HUES6 (cell line): ENCODE measurements around the gene ZNF674.

Experiments used
- H3K27ac ChIP-seq: 2 replicates; pipeline ENCODE4 v1.7.0; 2013; ENCODE audit warnings: low read depth, mild to moderate bottlenecking, low read length, inconsistent platforms
- H3K27me3 ChIP-seq: 2 replicates; pipeline ENCODE4 v1.6.1; 2013; ENCODE audit warnings: low read length; ENCODE audit not compliant: control insufficient read depth, insufficient read depth
- H3K36me3 ChIP-seq: 2 replicates; pipeline ENCODE4 v1.6.1; 2013; ENCODE audit warnings: low read length; ENCODE audit not compliant: control insufficient read depth, insufficient read depth
- H3K4me1 ChIP-seq: 2 replicates; pipeline ENCODE4 v1.6.1; 2013; ENCODE audit warnings: low read length; ENCODE audit not compliant: control insufficient read depth, insufficient read depth
- H3K4me3 ChIP-seq: 2 replicates; pipeline ENCODE4 v1.5.1; 2013; ENCODE audit warnings: low read depth, low read length
- H3K9ac ChIP-seq: one replicate; pipeline ENCODE4 v1.6.1; 2013; ENCODE audit warnings: mild to moderate bottlenecking, low read length
- H3K9me3 ChIP-seq: 2 replicates; pipeline ENCODE4 v1.6.1; 2013; ENCODE audit warnings: low read depth, low read length; ENCODE audit not compliant: control insufficient read depth, insufficient read depth

ZNF674 gene

DNA sequence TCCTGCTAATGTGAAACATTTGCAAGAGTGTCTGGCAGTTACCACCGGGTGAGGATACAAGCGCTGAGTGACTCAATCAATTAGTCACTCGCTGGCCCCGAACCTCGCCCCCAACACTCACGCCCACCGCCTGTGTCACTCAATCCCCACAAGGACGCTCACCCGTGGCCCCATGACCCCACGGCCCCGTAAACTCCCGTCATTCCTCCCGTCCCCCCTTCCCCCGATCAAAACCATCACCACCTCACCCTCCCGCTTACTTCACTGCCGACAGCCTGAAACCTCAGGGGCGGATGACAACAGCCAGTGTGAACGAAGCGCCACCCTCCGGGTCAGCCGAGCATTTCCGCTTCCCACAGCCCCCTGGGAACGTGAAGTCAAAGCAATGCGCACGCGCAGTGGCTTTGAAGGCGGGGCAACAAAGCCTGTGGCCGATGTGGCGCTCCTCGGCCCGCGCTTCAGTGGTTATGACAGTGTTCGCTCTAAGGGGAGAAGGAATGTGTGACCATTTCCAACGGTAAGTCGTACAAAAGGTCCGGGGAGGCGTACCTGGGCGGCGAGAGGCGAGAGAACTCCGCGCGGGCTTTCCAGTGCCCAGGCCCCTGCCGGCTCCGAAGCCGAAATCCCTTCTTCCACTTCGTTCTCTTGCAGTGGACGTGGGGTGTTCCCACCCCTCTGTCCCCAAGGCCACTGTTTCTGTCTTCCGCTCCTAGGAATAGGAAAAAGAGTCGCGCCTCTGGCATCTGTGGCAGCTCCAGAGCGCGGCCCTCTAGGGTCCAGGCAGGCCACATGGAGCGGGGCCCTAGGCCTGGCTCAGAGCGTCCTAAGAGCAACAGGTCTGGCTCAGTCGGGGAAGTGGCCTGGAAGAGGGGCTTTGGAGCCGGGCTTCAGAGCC is at the start of gene ZNF674:
Gene ZNF674 (minus strand): TSS at position 311 of the 895 bp plus-strand sequence. CDS start 3,334 bp downstream, outside the sequence.
- H3K4me1 ChIP-seq, result peaks cover 24% of the 10 kb centered on the region; the same call in 1 of the 2 replicates
- peaks cover 31% of the 10 kb centered on the region for H3K36me3 ChIP-seq
- H3K27ac ChIP-seq, result peak within 1 kb of the TSS; percentile 88
- H3K9ac ChIP-seq, result peak within 1 kb of the TSS; percentile 94
- H3K27me3 ChIP-seq, result no peaks in the 10 kb centered on the region
- H3K9me3 ChIP-seq, result peaks cover 13% of the 10 kb centered on the region
- peak within 1 kb of the TSS; percentile 74 for H3K4me3 ChIP-seq

DNA sequence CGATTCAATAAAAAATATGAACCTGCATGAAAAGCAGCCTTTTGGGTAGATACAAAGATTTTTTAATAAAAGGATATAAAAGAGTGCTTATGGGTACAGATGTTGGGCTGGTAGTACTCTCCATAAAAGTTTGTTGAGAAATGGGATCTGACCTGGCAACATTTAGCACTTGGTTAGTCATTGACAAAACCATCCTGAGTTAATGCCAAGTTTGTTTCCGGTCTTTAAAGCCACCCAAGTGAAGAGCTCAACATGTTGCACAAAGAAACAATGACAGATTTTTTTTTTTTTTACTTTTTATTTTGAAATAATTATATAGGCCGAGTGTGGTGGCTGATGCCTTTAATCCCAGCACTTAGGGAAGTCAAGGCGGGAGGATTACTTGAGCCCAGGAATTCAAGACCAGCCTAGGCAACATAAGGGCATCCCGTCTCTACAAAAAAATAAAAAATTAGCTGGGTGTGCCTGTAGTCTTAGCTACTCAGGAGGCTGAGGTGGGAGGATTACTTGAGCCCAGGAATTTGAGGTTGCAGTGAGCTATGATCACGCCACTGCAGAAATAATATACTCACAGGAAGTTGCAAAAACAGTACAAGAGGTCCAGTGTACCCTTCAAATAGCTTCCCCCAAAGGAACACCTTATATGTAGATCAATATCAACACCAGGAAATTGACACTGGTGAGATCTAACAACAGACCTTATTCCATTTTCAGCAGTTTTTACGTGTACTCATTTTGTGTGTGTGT is 44.9 kb upstream of the ZNF674 start:
- Histone ChIP-seq H3K4me1 (peaks cover 25% of the 10 kb centered on the region), H3K27ac (no peak overlapping the region), H3K27me3 (no peaks in the 10 kb centered on the region), H3K9me3 (no peaks in the 10 kb centered on the region), H3K9ac (no peak overlapping the region), H3K4me3 (no peak overlapping the region), H3K36me3 (no peaks in the 10 kb centered on the region)

DNA sequence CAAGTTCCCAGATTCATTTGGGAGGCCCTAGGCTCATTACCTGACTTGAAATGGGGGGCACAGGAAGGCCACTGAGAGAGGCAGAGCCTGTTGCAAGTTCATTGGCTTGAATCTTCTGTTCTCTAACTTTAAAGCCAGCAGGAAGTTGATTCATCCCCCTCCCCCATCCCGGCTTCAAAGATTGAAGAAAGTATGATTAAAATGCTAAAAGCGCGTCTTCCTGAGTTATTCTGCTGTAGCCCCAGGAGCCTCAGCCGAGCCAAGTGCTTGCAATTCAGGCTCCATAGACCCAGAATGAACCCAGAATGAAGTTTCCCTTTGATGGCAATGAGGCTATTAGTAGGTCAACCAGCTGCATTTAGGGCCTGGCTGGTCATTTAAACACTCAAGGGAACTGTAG is 43.0 kb upstream of the ZNF674 start:
- Histone ChIP-seq H3K4me1 (peaks cover 31% of the 10 kb centered on the region), H3K9me3 (no peaks in the 10 kb centered on the region), H3K4me3 (peak overlapping the region; percentile 35), H3K36me3 (no peaks in the 10 kb centered on the region), H3K27me3 (no peaks in the 10 kb centered on the region), H3K9ac (peak overlapping the region; percentile 53), H3K27ac (peak overlapping the region; percentile 43; the same call in 1 of the 2 replicates)

- H3K9ac ChIP-seq, result peak overlapping the region; percentile 53
- peak overlapping the region; percentile 43; the same call in 1 of the 2 replicates for H3K27ac ChIP-seq
- H3K9me3 ChIP-seq, result no peaks in the 10 kb centered on the region
- H3K4me3 ChIP-seq, result peak overlapping the region; percentile 35
- peaks cover 36% of the 10 kb centered on the region for H3K4me1 ChIP-seq
- no peaks in the 10 kb centered on the region for H3K36me3 ChIP-seq
- H3K27me3 ChIP-seq, result no peaks in the 10 kb centered on the region
Observed at GRCh38 chrX:46587753-46588171, 42.5 kb upstream of the ZNF674 start.

GRCh38 chrX:46587158-46587557 is 41.9 kb upstream of the ZNF674 start:
- H3K4me1 ChIP-seq, result peaks cover 42% of the 10 kb centered on the region
- peak overlapping the region; percentile 43; the same call in 1 of the 2 replicates for H3K27ac ChIP-seq
- H3K4me3 ChIP-seq, result no peak overlapping the region
- H3K9me3 ChIP-seq, result no peaks in the 10 kb centered on the region
- H3K27me3 ChIP-seq, result no peaks in the 10 kb centered on the region
- no peaks in the 10 kb centered on the region for H3K36me3 ChIP-seq
- no peak overlapping the region for H3K9ac ChIP-seq

DNA sequence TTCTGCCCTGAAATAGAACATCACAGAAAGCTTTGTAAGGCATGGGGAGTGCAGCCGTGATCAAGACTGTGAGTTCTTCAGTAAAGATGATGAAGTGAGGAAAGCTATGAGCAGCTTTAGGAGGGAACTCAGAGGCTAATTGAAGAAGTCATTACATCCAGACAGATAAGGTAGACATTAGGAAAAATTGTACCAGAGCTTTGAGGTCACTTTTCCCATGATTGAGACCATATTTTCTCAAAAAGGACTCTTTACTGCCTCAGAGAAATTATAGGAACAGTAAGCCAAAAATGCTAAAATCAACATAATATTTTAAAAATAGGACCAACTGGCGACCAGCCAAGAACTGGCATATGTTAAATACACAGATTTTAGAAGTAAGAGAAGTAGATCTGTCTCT is 39.5 kb upstream of the ZNF674 start:
- no peak overlapping the region for H3K9ac ChIP-seq
- peaks cover 3% of the 10 kb centered on the region; the same call in 1 of the 2 replicates for H3K36me3 ChIP-seq
- H3K4me3 ChIP-seq, result no peak overlapping the region
- no peaks in the 10 kb centered on the region for H3K27me3 ChIP-seq
- no peak overlapping the region for H3K27ac ChIP-seq
- no peaks in the 10 kb centered on the region for H3K9me3 ChIP-seq
- H3K4me1 ChIP-seq, result peaks cover 44% of the 10 kb centered on the region

DNA sequence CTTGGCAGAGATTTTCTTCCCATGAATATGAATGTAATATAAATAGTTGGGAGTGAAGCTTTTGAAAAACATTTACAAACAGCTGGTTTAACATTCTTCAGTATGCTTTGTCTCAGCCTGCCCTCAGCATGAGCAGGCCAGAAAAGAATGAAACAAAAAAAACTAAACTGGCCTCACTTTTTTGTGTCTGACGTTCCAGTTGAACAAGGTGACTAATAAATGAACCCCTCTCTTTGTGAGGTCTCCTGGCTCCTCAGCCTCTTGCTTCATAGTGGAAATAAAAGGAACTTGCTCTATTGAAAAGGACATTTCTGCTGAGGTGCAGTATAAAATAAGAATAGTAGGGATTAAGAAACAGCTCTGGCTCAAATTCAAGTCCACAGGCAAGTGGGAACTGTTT is 37.7 kb upstream of the ZNF674 start:
- Histone ChIP-seq H3K4me1 (peaks cover 40% of the 10 kb centered on the region), H3K36me3 (peaks cover 11% of the 10 kb centered on the region; the same call in 1 of the 2 replicates), H3K27ac (peak overlapping the region; percentile 22; the same call in 1 of the 2 replicates), H3K9ac (no peak overlapping the region), H3K4me3 (no peak overlapping the region), H3K9me3 (no peaks in the 10 kb centered on the region), H3K27me3 (no peaks in the 10 kb centered on the region)

DNA sequence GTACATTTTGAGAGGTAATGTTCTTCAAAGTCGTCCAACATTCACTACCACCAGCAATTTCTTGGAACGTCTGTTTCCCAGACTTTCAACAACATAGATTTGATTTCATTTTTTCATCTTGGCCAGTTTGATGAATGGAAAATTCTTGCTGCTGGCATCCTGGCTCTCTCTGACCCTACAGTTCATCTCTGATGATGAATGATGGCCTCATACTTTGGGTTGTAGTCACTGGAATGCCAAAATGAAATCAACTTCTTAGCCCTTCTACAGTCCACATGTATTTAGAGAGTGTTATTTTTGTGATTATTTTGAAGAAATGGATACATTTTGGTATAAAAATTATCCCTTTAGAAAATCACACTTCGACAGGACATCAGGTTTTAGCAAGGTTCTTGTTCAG is 37.1 kb upstream of the ZNF674 start:
- H3K9me3 ChIP-seq, result no peaks in the 10 kb centered on the region
- H3K4me1 ChIP-seq, result peaks cover 36% of the 10 kb centered on the region
- H3K27me3 ChIP-seq, result no peaks in the 10 kb centered on the region
- peaks cover 16% of the 10 kb centered on the region for H3K36me3 ChIP-seq
- no peak overlapping the region for H3K9ac ChIP-seq
- H3K27ac ChIP-seq, result peak overlapping the region; percentile 22; the same call in 1 of the 2 replicates
- H3K4me3 ChIP-seq, result no peak overlapping the region

DNA sequence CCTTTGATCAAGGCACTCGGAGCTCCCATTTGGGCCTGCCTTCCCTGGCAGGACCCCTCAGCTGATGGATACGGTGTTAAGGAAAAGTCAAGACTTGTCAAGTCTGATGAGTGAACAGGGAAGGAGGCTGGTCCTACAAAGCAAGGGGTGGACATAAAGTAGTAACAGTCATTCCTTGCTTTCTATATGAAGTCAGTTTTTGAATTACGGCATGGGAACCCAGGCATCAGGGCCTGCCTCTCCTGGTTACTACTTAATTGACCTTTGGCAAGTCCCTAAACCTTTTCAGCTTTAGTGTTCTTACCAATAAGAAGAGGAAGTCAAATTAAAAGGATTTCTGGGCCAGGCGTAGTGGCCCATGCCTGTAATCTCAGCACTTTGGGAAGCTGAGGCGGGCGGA is 35.4 kb upstream of the ZNF674 start:
- Histone ChIP-seq H3K9me3 (no peaks in the 10 kb centered on the region), H3K9ac (no peak overlapping the region), H3K4me3 (no peak overlapping the region), H3K4me1 (peaks cover 35% of the 10 kb centered on the region), H3K27ac (no peak overlapping the region), H3K36me3 (peaks cover 17% of the 10 kb centered on the region), H3K27me3 (peaks cover 3% of the 10 kb centered on the region; the same call in 1 of the 2 replicates)

- no peak overlapping the region for H3K27ac ChIP-seq
- H3K9ac ChIP-seq, result no peak overlapping the region
- H3K4me3 ChIP-seq, result no peak overlapping the region
- H3K36me3 ChIP-seq, result peaks cover 17% of the 10 kb centered on the region
- peaks cover 32% of the 10 kb centered on the region for H3K4me1 ChIP-seq
- no peaks in the 10 kb centered on the region for H3K9me3 ChIP-seq
- H3K27me3 ChIP-seq, result peaks cover 16% of the 10 kb centered on the region
Observed at GRCh38 chrX:46579250-46579649, 34.0 kb upstream of the ZNF674 start.
